Stimulated activated CD8-positive, alpha-beta memory T cell treated with anti-CD3 and anti-CD28 coated beads, Interleukin-4, amount 100 ng/mL, for 24 hours (primary cell): ENCODE results near the gene CNTNAP5.

Experiments used
- DNase-seq: peaks from one replicate; pipeline ENCODE4 v3.0.0-alpha.2; 2020; ENCODE audit warnings: low read depth

The CNTNAP5 gene

GRCh38 chr2:124267794-124268193, 242.7 kb downstream of the CNTNAP5 start:
- no peak for DNase-seq

GRCh38 chr2:124269348-124269747, 244.3 kb downstream of the CNTNAP5 start:
- no peak for DNase-seq

- DNase-seq = no peak
Observed at GRCh38 chr2:124272261-124272841, 247.3 kb downstream of the CNTNAP5 start.

GRCh38 chr2:124281541-124281940, 256.5 kb downstream of the CNTNAP5 start:
- no peak for DNase-seq

- DNase-seq = no peak
Observed at GRCh38 chr2:124283096-124283495, 258.0 kb downstream of the CNTNAP5 start.

GRCh38 chr2:124286089-124286783, 261.1 kb downstream of the CNTNAP5 start:
- DNase-seq = no peak

- no peak for DNase-seq
Observed at GRCh38 chr2:124289060-124289459, 264.0 kb downstream of the CNTNAP5 start.

GRCh38 chr2:124289615-124290014, 264.5 kb downstream of the CNTNAP5 start:
- no peak for DNase-seq

- DNase-seq = no peak
Observed at GRCh38 chr2:124296470-124296869, 271.4 kb downstream of the CNTNAP5 start.

GRCh38 chr2:124301915-124302314, 276.8 kb downstream of the CNTNAP5 start:
- DNase-seq = no peak

- no peak for DNase-seq
Observed at GRCh38 chr2:124308319-124309062, 283.4 kb downstream of the CNTNAP5 start.

GRCh38 chr2:124309563-124310138, 284.6 kb downstream of the CNTNAP5 start:
- DNase-seq = no peak

GRCh38 chr2:124310671-124311070, 285.6 kb downstream of the CNTNAP5 start:
- DNase-seq = no peak

- DNase-seq = no peak
Observed at GRCh38 chr2:124314084-124314483, 289.0 kb downstream of the CNTNAP5 start.

GRCh38 chr2:124315221-124315880, 290.3 kb downstream of the CNTNAP5 start:
- no peak for DNase-seq

GRCh38 chr2:124316133-124316532, 291.0 kb downstream of the CNTNAP5 start:
- DNase-seq = no peak

- DNase-seq = no peak
Observed at GRCh38 chr2:124316881-124317605, 292.0 kb downstream of the CNTNAP5 start.

GRCh38 chr2:124317628-124318027, 292.5 kb downstream of the CNTNAP5 start:
- no peak for DNase-seq

- no peak for DNase-seq
Observed at GRCh38 chr2:124318913-124319312, 293.8 kb downstream of the CNTNAP5 start.

- no peak for DNase-seq
Observed at GRCh38 chr2:124319577-124319976, 294.5 kb downstream of the CNTNAP5 start.

GRCh38 chr2:124320051-124320688, 295.1 kb downstream of the CNTNAP5 start:
- no peak for DNase-seq
